CD4-positive, alpha-beta T cell treated with Interferon gamma for 1 hour (primary cell): ENCODE data around the gene IKZF3.
A peak's percentile ranks its signal among the peaks of the same experiment; 100 is the strongest.
"Not testable (repeated sequence)": the region's sequence is repeated elsewhere in the genome, so short reads cannot be mapped to it uniquely, and the experiment has no call there.

Experiments used
- DNase-seq: peaks from one replicate; pipeline ENCODE4 v3.0.0-alpha.2; 2020

The IKZF3 gene

DNA sequence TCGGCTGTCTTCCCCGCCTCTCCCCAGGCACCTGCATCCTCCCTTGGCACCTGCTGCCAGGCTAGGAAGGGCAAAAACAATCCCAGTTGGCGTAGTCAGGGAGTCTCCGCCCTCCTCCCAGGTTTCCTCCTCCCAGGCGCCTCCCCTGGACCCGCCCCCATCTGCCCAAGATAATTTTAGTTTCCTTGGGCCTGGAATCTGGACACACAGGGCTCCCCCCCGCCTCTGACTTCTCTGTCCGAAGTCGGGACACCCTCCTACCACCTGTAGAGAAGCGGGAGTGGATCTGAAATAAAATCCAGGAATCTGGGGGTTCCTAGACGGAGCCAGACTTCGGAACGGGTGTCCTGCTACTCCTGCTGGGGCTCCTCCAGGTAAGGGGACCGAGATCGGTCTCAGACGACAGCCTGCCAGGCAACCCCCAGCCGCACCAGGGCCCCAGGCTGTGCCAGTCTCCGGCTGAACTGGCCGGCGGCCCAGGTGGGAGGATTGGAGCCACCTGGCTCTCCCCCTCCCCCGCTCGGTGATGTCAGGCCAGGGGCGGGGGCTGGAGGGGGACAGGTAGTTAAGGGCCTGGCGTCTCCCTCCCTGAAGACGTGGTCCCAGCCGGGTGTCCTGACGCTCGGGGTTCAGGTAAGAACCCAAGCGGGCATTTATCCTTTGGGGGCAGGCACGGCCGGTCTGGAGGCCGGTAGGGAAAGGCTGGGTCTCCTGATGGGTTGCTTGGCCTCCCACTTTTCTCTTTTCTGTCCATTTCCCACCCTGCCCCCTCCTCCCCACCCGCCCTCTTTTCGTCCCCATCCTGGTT lies 126.1 kb downstream of the IKZF3 start, which contains the start of gene GRB7:
Gene GRB7, plus strand, starts transcription at position 179 of the 808 bp plus-strand sequence. CDS start 4,364 bp downstream, outside the sequence.
- no peak for DNase-seq

DNA sequence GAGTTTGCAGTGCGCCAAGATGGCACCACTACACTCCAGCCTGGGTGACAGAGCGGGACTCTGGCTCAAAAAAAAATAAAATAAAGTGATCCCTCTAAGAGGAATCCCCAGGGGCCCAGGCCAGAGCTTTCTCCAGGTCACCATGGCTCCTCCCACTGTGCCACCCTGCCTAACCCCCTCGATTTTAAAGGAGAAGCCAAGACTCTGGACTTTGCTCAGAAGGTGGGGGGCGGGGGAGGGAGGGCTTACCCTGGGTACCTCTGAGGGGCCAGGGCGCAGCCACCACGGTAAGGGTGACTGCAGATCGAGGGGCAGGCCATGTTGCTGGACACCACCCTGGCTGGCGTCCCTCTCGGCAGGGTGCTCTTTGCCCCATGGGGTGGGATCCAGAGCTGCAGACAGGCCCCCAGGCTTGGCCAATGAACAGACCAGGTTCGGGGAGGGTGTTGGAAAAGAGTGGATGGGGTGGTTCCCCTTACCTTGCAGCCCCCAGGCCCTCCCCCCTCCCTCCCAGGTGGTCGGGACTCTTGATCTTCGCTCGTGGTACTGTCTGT lies 126.8 kb downstream of the IKZF3 start:
- no peak for DNase-seq

DNA sequence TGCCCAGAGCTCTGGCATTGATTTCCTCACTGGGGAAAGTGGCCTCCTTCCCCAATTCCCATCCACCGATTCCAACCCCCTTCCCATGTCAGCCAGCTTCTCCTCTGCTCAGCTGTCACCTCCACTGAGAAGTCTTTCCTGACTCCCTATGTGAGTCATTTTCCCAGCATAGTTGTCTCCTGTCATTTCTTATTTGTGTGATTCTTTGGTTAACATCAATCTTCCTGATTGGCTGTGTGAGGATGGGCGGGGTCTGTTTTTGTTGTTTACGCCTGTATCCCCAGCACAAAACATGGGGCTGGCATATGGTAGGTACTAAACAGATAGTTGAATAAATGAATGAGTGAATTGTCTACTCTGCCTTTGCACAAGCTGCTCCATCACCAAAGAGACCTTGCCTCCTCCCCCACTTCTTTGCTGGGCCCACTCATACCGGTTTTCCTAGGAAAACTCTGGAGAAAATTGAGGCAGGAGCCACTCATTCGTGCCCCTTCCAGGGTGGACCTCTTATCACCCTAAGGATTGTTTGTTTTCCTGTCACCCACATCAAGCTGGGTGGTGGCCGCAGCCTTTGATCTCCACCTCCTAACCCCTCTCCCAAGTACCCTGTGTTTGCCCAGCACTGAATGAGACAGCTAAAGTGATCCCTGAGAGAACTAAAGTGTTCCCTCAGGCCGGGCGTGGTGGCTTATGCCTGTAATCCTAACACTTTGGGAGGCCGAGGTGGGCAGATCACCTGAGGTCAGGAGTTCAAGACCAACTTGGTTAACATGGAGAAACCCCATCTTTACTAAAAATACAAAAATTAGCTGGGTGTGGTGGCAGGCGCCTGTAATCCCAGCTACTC lies 127.6 kb downstream of the IKZF3 start:
- DNase-seq: no peak

DNA sequence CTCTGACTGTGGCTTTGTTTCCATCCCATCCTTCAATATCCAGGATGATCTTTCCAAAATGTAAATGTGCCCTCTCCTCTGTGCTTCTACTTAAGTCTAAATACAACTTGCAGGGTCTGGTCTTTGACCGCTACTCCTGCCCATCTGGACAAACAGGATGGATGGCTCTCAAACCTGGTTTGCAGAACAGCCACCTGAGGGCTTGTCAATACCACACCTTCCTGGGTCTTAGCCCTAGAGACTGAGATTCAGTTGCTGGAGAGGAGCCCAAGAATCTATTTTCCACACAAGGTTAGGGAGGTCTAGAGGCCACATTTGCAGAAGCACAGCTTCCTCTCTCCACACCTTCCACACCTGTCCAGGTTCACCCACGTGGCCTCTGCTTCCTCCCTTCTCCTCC lies 128.2 kb downstream of the IKZF3 start:
- DNase-seq: no peak

DNA sequence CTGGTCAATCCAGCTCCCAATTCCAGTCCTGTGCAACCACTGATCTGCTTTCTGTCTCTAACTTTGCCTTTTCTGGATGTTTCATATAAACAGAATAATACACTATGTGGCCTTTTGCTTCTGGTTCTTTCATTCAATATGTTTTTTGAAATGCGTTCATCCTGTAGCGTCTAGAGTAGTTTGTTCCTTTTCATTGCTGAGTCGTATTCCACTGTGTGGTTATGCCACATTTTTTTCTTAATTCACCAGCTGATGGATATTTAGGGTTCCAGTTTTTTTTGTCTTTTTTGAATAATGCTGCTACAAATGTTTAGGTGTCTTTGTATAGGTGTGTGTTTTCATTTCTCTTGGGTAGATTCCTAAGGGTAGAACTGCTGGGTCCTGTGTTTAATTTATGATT lies 131.5 kb downstream of the IKZF3 start:
- DNase-seq: no peak

DNA sequence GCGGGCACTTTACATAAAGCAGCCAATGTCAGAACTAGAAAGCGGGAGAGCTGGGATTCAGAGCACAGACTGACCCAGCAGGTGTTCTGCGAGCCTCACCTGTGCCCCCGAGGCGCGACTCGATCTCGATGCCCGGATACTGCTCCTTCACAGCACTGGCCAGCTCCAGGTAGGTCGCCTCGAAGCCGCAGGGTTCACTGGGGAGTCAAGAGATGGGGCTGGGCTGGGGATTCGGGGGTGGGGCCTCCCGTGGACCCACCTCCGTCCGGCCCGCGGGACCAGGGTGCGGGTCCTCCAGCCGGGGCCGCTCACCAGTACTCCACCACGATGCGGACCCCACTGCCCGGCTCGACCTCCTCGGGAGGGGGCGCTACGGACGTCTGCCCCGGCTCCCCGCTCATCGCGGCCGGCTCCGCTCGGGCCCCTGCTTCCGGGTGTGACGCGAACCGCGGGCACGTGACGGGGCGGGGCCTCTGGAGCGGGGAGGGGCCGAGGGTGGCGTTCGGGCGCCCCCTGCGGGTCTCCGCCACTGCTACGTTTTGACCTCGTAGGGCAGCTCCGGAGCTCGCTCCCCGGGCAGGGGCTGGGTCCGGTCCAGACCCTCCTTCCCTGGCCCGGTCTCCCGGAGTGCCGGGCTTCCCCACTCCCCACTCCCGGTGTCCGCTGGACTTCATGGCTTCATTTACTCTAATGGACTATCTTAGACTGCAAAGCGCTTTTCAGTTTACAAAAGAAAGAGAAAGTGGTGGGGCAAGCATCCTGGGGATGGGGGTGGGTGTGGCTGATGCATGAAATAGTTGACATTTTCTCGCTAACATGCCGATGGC lies 133.8 kb downstream of the IKZF3 start, which contains the start of gene MIEN1:
Gene MIEN1, minus strand, starts transcription at position 438 of the 827 bp plus-strand sequence. Its CDS starts 37 bp downstream, at position 401.
- DNase-seq: peak; percentile 88

DNA sequence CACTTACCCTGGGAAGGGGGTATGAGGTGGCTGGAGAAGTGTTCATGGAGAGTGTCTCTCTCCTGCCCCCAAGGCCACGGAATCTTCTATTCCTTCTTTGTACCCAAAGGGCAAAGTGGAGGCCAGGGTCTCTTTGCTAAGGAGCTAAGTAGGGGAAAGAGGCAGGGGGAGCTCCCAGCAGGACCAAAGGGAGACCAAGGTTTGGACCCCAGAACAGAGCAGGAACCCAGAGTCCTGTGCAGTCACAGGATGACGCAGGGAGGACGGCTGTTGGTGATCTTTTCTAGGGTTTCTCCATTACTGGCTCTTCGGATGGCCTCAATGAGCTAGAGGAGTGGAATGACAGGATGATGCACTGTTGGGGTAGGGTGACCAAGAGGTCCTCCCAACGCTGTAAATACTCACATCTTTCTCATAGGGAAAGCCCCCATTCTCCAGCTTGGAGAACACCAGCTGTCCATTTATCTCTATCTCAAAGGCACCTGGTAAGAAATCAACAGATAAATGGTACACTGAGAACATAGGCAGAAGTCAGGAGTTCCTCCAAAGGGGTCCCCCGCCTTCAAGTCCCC lies 134.7 kb downstream of the IKZF3 start:
- no peak for DNase-seq

DNA sequence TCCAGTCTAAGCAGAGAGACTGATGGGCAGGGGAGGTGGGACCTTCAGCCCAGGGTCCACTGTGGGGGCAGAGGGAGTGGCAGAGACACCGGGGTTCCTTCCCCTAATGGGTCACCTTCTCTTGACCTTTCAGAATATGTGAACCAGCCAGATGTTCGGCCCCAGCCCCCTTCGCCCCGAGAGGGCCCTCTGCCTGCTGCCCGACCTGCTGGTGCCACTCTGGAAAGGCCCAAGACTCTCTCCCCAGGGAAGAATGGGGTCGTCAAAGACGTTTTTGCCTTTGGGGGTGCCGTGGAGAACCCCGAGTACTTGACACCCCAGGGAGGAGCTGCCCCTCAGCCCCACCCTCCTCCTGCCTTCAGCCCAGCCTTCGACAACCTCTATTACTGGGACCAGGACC lies 136.6 kb downstream of the IKZF3 start:
- no peak for DNase-seq

DNA sequence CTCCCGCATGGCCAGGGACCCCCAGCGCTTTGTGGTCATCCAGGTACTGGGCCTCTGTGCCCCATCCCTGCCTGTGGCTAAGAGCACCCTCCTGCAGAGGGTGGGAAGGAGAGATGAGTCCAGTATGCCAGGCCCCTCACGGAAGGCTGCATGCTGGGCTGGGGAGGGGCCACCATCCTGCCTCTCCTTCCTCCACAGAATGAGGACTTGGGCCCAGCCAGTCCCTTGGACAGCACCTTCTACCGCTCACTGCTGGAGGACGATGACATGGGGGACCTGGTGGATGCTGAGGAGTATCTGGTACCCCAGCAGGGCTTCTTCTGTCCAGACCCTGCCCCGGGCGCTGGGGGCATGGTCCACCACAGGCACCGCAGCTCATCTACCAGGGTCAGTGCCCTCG lies 137.5 kb downstream of the IKZF3 start:
- no peak for DNase-seq

DNA sequence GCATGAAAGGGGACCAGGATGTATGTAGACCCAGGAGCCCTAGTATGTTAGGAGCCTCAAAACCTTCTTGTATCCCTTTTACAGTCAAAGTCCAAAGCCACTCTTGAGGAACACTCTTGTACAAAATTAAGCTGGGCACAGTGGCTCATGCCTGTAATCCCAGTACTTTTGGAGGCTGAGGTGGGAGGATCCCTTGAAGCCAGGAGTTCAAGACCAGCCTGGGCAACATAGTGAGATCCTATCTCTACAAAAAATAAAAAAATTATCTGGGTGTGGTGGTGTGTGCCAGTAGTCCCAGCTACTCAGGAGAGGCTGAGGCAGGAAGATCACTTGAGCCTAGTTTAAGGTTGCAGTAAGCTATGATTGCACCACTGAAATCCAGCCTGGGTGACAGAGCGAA lies 138.2 kb downstream of the IKZF3 start:
- not testable (repeated sequence) for DNase-seq

DNA sequence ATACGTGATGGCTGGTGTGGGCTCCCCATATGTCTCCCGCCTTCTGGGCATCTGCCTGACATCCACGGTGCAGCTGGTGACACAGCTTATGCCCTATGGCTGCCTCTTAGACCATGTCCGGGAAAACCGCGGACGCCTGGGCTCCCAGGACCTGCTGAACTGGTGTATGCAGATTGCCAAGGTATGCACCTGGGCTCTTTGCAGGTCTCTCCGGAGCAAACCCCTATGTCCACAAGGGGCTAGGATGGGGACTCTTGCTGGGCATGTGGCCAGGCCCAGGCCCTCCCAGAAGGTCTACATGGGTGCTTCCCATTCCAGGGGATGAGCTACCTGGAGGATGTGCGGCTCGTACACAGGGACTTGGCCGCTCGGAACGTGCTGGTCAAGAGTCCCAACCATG lies 139.4 kb downstream of the IKZF3 start:
- DNase-seq: no peak

DNA sequence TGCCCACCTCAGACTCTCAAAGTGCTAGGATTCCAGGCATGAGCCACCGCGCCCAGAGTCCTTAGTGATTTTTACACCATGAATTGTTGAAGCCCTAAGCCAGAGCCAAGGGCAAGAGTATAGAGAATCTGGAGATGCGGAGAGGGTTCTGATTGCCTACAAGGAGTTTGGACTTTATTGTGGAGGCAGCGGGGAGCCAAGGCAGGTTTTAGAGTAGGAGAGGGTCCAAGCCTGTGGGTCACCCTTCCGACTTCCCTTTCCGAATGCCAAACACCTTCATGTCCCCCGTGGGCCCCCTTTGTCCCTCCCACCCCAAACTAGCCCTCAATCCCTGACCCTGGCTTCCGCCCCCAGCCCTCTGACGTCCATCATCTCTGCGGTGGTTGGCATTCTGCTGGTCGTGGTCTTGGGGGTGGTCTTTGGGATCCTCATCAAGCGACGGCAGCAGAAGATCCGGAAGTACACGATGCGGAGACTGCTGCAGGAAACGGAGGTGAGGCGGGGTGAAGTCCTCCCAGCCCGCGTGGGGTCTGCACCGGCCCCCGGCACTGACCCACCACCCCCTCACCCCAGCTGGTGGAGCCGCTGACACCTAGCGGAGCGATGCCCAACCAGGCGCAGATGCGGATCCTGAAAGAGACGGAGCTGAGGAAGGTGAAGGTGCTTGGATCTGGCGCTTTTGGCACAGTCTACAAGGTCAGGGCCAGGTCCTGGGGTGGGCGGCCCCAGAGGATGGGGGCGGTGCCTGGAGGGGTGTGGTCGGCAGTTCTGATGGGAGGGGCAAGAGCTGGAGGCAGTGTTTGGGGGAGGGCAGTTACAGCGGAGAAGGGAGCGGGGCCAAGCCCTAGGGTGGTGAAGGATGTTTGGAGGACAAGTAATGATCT lies 140.9 kb downstream of the IKZF3 start:
- DNase-seq: no peak

DNA sequence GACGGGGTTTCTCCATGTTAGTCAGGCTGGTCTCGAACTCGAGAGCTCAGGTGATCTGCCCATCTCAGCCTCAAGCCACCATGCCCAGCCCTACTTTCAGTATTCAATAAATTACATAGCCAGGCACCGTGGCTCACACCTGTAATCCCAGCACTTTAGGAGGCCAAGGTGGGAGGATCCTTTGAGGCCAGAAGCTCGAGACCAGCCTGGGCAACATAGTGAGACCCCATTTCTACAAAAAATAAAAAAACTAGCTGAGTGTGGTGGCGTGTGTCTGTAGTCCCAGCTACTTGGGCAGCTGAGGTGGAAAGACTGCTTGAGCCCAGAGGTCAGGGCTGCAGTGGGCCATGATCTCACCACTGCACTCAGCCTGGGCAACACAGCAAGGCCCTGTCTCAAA lies 142.0 kb downstream of the IKZF3 start:
- DNase-seq: no peak

DNA sequence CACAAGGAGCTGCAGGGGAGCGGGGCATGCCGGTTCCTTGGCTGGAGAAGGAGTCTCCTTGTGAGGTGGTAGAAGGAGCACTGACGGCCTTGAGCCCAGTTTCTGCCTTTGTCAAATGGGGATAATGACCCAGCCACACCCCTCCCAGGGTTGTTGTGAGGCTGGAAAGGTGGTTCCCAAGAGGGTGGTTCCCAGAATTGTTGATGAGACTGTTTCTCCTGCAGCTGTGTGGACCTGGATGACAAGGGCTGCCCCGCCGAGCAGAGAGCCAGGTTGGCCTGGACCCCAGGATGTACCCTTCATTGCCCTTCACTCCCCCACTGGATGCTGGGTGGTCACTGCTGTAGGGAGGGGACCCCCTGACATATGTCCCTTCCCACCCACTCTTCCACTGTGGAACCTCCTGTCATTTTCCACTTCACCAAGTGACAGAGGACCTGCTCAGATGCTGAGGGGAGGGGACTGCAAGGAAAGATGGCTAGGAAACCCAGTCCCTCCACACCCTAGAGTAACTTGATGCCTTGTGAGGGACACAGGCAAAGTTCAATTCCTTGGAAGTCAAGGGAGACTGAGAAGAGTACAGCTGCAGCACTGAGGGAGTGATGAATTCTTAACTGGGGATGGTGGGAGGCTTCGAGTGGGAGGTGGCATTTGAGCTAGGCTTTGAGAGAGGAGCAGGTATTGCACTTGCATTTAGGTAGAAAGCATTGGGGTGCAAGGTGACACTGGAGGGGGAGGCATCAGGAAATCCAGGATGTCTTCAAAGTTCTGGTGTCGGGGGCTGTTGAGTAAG lies 144.4 kb downstream of the IKZF3 start:
- DNase-seq: no peak

DNA sequence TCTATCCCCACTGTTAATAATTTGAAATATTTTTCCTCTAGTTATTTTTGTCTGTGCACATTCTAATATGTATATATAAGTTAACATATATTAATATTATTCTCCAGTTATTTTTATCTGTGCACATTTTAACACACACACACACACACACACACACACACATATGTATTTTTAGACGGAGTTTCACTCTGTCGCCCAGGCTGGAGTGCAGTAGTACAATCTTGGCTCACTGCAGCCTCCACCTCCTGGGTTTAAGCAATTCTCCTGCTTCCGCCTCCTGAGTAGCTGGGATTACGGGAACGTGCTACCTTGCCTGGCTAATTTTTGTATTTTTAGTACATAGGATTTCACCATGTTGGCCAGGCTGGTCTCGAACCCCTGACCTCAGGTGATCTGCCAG lies 146.5 kb downstream of the IKZF3 start:
- DNase-seq: no peak

DNA sequence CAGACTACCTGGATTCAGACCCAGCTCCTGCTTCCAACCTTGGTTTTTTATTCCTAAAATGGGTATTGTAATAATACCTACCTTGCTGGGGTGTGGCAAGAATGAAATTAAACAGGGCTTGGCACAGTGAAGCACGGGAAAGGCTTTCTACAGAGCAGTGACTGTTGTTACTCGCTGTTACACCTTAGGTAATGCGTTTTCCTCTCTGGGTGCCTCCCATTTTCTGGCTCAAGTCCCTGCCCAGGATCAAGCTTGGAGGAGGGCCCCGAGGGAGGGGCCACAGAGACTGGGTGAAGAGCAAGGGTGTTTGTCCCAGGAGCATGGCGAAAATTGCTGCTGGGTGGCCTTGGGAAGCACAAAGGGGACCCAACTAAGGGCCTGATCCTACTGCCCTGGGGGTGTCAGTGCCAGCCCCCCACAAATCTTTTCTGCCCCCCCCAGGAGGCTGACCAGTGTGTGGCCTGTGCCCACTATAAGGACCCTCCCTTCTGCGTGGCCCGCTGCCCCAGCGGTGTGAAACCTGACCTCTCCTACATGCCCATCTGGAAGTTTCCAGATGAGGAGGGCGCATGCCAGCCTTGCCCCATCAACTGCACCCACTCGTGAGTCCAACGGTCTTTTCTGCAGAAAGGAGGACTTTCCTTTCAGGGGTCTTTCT lies 147.1 kb downstream of the IKZF3 start:
- DNase-seq: no peak

DNA sequence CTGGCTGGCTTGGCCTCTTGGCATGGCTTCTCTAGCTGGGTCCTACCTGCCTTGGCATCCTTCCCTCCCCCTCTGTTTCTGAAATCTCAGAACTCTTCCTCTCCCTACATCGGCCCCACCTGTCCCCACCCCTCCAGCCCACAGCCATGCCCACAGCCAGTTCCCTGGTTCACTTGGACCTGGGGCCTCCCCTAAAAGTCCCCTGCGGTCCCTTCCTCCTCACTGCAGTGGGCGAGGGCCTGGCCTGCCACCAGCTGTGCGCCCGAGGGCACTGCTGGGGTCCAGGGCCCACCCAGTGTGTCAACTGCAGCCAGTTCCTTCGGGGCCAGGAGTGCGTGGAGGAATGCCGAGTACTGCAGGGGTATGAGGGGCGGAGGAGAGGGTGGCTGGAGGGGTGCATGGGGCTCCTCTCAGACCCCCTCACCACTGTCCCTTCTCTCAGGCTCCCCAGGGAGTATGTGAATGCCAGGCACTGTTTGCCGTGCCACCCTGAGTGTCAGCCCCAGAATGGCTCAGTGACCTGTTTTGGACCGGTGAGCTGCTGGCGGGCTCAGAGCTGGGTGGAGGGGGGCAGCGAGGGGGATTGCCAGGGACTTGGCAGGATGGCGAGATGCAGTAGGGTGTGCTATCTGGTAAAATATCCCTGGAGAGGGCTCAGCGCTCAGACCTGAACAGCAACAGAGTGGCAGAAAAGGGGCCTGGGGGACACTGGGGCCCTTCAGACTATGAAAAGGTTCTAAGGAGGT lies 147.9 kb downstream of the IKZF3 start:
- DNase-seq: no peak

DNA sequence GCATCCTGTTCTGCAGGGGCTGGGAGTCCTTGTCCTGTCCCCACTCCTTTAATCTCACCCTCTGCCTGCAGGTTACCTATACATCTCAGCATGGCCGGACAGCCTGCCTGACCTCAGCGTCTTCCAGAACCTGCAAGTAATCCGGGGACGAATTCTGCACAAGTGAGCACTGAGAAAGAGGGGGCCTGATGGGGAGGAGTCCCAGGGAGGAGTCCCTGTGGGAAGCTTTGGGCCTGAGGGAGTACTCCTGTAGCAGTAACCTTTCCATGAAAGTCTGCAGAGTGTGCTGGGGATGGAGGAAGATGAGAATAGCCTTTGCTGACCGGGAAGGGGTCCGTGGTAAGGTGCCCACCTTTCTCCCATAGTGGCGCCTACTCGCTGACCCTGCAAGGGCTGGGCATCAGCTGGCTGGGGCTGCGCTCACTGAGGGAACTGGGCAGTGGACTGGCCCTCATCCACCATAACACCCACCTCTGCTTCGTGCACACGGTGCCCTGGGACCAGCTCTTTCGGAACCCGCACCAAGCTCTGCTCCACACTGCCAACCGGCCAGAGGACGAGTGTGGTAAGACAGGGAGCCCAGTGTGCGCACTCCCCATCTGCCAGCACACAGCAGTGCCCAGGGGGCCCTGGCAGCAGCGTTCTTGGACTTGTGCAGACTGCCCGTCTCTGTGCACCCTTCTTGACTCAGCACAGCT lies 148.6 kb downstream of the IKZF3 start:
- DNase-seq: no peak
